GM21360 (cell line): Measurements from ENCODE around the gene SF1.

Source experiments
- ATAC-seq: cut with Tn5 transposase; IDR thresholded peaks from one replicate; pipeline ENCODE4 v1.9.1; 2021; ENCODE audit warnings: mild to moderate bottlenecking, moderate library complexity; ENCODE audit not compliant: unreplicated experiment

Gene SF1

DNA sequence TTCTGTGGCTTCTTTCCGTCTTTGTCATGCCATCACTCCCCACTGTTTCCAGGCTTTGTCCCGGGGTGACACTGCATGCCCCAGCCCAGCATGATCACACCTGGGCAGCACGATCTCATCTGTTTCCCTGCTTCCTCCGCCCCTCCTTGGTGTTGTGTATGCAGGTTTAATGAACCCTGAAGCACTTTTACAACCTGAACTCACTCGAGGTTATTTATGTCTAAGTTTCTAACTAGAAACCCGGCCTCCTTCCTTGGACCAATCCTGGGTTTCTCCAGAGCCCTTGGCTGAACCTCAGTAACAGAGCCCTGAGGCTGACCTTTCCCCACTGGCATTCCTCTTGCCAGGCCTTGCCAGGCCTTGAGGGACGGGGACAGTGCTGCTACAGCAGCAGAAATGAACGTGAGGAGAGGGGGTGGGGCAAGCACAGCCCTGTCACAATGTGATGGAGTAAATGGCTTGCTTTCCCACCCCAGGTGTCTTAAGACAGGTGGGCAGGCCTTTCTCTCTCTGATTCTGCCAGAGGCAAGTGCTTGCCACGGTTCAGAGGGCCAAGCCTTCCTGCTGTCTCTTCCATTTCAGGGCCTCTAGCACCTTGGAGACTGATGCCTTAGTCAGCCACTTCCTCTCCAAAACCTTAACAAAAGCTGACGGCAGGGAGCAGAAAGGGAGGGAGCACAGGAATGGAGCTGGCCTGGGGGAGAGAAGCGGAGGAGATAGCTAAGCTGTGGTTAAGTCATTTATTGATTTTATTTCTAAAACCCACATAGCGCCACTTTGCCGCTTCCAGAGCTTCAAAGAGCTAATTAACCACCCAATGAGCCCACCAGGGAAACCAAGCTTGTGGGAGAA lies 15.4 kb downstream of the SF1 start:
- no peak for ATAC-seq

GRCh38 chr11:64762277-64762673 lies 16.1 kb downstream of the SF1 start:
- ATAC-seq, result no peak

DNA sequence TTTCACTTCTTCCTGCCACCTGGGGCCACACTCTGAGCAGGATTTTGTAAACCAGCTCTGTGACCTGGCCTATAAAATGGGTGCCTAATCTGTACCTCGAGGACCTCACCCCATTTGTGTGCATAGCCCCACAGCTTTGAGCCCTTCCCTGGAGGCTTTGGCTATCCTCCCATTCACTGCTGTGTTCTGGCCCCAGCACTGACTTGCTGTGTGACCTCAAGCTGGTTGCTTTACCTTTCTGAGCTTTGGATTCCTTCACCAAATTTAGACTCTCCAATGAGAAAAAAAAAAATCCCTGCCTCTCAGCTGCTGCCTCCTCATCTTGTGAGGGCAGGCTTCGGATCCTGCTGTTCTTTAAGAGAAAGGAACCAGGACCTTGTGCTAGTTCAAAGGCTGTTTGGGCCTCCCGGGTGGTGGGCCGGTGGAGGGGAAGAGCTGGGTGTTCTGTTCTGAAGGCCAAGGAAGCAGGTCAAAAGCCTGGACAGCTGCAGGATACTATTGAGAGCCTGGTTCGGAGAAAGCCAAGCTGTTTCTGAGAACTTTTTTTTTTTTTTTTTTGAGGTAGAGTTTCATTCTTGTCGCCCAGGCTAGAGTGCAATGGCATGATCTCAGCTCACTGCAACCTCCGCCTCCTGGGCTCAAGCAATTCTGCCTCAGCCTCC lies 17.5 kb downstream of the SF1 start:
- no peak for ATAC-seq

- no peak for ATAC-seq
These were observed 18.3 kb downstream of the SF1 start, which contains the start of gene PYGM for GRCh38 chr11:64759722-64760719. Gene PYGM (minus strand): TSS chr11:64759974. CDS start chr11:64759898, 76 bp downstream.

GRCh38 chr11:64759131-64759721 lies 19.1 kb downstream of the SF1 start:
- ATAC-seq, result no peak

- ATAC-seq, result no peak
These were observed 19.8 kb downstream of the SF1 start for GRCh38 chr11:64758330-64759079.

DNA sequence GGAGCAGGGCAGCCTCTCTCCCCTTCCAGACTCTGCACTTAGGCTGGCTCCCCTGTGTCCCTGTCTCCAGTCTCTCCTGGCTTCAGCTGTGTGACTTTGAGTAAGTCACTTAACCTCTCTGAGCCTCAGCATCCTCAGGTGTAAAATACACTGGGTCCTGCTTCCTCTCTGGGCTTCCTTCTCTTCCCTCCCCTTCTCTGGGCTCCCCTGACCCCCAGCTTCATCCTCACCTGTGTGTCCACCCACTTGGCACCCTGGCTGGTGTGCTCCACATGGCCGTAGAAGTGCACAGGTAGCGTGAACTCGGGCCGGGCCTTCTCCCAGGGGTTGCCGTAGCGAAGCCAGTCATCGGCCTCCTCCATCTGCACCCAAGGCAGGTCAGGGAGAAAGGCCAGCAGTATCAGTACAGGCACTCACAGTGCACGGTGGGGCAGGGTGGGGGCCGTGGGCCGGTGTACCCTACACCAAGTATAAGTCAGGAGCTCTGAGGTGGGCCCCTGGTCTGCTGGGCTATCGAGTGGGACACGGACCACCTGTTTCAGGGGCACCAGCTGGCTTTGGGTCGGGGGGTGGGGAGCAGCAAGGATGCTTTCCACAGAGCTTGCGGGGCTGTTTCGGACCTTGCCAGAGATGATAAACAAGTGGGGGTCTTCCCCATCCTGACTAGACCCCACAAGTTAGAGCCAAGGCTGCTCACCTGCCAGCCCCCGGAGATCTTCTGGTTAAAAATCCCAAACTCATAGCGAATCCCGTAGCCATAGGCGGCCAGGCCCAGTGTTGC lies 20.6 kb downstream of the SF1 start:
- ATAC-seq, result no peak

GRCh38 chr11:64755681-64756361 lies 22.5 kb downstream of the SF1 start:
- ATAC-seq, result no peak

DNA sequence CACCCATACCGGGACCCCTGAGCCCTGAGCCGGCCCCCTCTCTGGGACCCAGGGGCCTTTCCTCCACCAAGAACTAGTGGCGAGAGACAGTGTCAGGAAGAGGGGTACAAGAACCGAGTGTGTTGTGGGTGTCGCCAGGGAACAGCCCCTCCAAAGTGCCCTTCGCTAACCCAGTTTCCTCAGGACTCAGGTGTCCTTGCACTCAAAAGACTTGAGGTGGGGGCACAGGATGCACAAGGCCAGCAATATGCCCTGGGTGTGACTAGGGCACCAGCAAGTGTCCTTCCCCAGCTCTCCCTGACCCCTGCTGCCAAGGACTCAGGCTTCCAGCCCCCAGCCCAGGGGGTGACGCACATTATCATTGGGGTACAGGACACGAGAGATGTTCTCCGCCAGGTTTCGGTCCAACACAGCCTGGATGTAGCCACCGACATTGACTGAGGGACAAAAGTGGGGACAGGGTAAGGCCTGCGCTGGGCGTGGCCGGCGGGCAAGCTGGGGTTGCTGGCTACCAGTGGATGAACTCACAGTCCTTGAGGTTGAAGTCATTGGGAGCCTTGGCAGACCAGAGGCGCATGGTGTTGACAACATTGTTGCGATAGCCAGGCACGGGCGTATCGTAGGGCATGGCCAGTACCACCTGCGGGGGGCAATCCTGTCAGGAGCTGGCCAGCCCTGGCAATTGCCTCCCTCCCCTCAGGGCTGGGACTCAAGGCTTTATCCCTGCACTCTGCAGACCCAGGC lies 23.3 kb downstream of the SF1 start:
- ATAC-seq, result no peak

- no peak for ATAC-seq
These were observed 24.0 kb downstream of the SF1 start for GRCh38 chr11:64754124-64754918.

DNA sequence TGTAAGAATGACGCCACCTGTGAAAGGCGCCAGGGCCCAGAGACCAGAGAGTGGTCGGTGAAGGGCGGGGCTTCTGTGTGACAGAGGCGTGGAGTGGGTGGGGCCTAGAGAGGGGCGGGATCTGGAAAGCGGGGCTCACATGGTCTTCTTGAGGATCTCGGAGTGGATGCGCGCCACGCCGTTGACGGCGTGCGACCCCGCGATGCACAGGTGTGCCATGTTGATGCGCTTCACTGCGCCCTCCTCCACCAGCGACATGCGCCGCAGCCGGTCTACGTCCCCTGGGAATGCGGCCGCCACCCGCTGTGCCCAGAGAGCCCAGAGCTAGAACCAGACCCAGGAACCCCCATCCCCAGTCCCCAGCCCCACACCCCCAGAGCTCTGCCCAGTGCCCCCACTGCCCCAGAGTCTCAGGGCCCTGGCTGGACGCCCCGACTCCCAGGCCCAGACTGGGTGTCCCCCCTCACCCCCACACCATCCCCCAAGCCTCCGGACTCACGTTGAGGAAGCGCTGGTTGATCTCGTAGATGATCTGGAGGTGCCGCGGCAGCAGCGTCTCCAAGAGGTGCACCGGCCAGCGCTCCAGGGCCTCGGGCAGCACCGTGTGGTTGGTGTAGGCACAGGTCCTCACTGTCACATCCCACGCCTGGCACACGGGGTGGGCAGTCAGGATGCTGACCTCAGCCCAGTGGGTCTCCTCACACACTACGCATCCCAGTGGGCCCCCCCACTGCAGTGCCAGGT lies 24.8 kb downstream of the SF1 start:
- ATAC-seq, result no peak

- no peak for ATAC-seq
These were observed 25.3 kb downstream of the SF1 start for GRCh38 chr11:64753019-64753379.

- no peak for ATAC-seq
These were observed 26.0 kb downstream of the SF1 start for GRCh38 chr11:64752175-64752970.

DNA sequence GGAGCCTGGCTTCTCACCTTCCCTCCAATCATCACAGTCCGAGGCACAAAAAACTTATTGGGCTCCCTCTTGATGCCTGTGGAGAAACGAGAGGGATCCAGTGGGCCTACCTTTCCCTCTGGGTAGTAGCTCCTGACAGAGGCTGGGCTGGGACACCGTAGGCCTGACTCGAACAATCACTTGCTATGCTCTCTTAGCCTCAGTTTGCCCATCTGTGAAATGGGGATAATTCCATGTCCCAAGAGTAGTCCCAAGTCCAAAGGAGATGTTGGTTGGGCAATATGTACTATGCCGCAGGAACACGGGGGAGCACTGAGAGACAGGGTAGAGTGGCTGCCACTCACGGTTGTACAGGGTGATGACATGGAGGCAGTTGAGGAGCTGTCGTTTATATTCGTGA lies 26.8 kb downstream of the SF1 start:
- no peak for ATAC-seq

- ATAC-seq, result no peak
These were observed 27.2 kb downstream of the SF1 start for GRCh38 chr11:64751136-64751535.
